HepG2 (cell line): Measurements from ENCODE around the gene KMT2B. TPM values are rescaled to one million over a fixed set of nuclear protein-coding genes. Genes with fewer than 3 reads are reported as not detected.

Experiments used
- BRCA1 ChIP-seq: sonication (generic); formaldehyde crosslinking; IDR thresholded peaks from 2 replicates; pipeline ENCODE4 v1.4.0; 2020; ENCODE audit warnings: missing genetic modification reagents
- DR1 ChIP-seq: sonication (generic); formaldehyde crosslinking; IDR thresholded peaks from 2 replicates; pipeline ENCODE4 v1.8.0; 2021; ENCODE audit warnings: mild to moderate bottlenecking, missing genetic modification reagents, inconsistent platforms
- NR2F6 ChIP-seq, 2 experiments: IDR thresholded peaks; 2 replicates each; pipeline ENCODE4 v1.6.1; 2016; ENCODE audit warnings: antibody characterized with exemption in 1 of 2, mild to moderate bottlenecking in 1 of 2
- PPARG ChIP-seq: conservative IDR thresholded peaks from 2 replicates; pipeline ENCODE4 v1.6.1; 2016; ENCODE audit warnings: missing biosample characterization, missing genetic modification reagents
- PRMT3 ChIP-seq: sonication (generic); formaldehyde crosslinking; IDR thresholded peaks from 2 replicates; pipeline ENCODE4 v1.8.1; 2022; ENCODE audit warnings: low read depth, mild to moderate bottlenecking, moderate library complexity, missing genetic modification reagents, borderline replicate concordance
- ZBTB7B ChIP-seq: sonication (generic); formaldehyde crosslinking; IDR thresholded peaks from 2 replicates; pipeline ENCODE4 v1.4.0; 2020; ENCODE audit warnings: missing genetic modification reagents
- ZC3H13 ChIP-seq: sonication (generic); formaldehyde crosslinking; IDR thresholded peaks from 2 replicates; pipeline ENCODE4 v1.8.1; 2023; ENCODE audit warnings: mild to moderate bottlenecking, missing genetic modification reagents, moderate library complexity
- ZIK1 ChIP-seq: sonication (generic); formaldehyde crosslinking; IDR thresholded peaks from 2 replicates; pipeline ENCODE4 v1.5.0; 2020; ENCODE audit warnings: mild to moderate bottlenecking, low read depth, missing genetic modification reagents, borderline replicate concordance
- ZNF235 ChIP-seq: sonication (generic); formaldehyde crosslinking; IDR thresholded peaks from 2 replicates; pipeline ENCODE4 v1.8.1; 2023; ENCODE audit warnings: mild to moderate bottlenecking, missing genetic modification reagents, borderline replicate concordance
- ZNF343 ChIP-seq: sonication (generic); formaldehyde crosslinking; IDR thresholded peaks from 2 replicates; pipeline ENCODE4 v1.4.0; 2020; ENCODE audit warnings: mild to moderate bottlenecking, missing genetic modification reagents
- ZNF607 ChIP-seq: sonication (generic); formaldehyde crosslinking; IDR thresholded peaks from 2 replicates; pipeline ENCODE4 v1.5.1; 2020; ENCODE audit warnings: missing genetic modification reagents, mild to moderate bottlenecking, borderline replicate concordance
- ZNF614 ChIP-seq: IDR thresholded peaks from 2 replicates; pipeline ENCODE4 v1.6.1; 2018; ENCODE audit warnings: missing biosample characterization, missing genetic modification reagents, inconsistent platforms, borderline replicate concordance
- ZNF713 ChIP-seq: sonication (generic); formaldehyde crosslinking; IDR thresholded peaks from 2 replicates; pipeline ENCODE4 v1.4.0; 2020; ENCODE audit warnings: mild to moderate bottlenecking, missing genetic modification reagents
- polyA plus RNA-seq, 8 experiments: library from polyadenylated mRNA; depleted of rRNA in 3 of 8; stranded (reverse) in 7 of 8; unstranded in 1 of 8; fragments of >200 nt; fragmentation: Illumina TruSeq in 4 of 8; extraction: Trizol in 4 of 8; gene quantifications; 2 replicates each; pipeline versions ENCODE4 v1.2.1 to v1.2.3, GENCODE V29; 2011 to 2016; ENCODE audit warnings: low read depth in 4 of 8, missing spikeins in 1 of 8, mixed read lengths in 1 of 8; ENCODE audit not compliant: insufficient read depth in 1 of 8
- total RNA-seq, 5 experiments: library from RNA; depleted of rRNA; stranded (reverse); fragments of >200 nt; fragmentation: Illumina TruSeq; extraction: Trizol; gene quantifications; 2 replicates each; pipeline ENCODE4 v1.2.3, GENCODE V29; 2016; ENCODE audit warnings: low read depth in 1 of 5
- TF ChIP-seq, protein P1 (sequence below): sonication (generic); formaldehyde crosslinking; IDR thresholded peaks from 2 replicates; pipeline ENCODE4 v1.4.0; 2020; ENCODE audit warnings: mild to moderate bottlenecking, missing genetic modification reagents
- TF ChIP-seq, protein P2 (sequence below): IDR thresholded peaks from 2 replicates; pipeline ENCODE4 v1.6.1; 2018; ENCODE audit warnings: missing genetic modification reagents, mild to moderate bottlenecking, missing compliant biosample characterization
- TF ChIP-seq, protein P3 (sequence below): IDR thresholded peaks from 2 replicates; pipeline ENCODE4 v1.6.1; 2016; ENCODE audit warnings: low read depth, borderline replicate concordance
- TF ChIP-seq, protein P4 (sequence below): sonication (generic); formaldehyde crosslinking; IDR thresholded peaks from 2 replicates; pipeline ENCODE4 v1.5.0; 2020; ENCODE audit warnings: missing genetic modification reagents
- TF ChIP-seq, protein P5 (sequence below): sonication (generic); formaldehyde crosslinking; IDR thresholded peaks from 2 replicates; pipeline ENCODE4 v1.4.0; 2020; ENCODE audit warnings: mild to moderate bottlenecking, missing genetic modification reagents
- TF ChIP-seq, protein P6 (sequence below): sonication (generic); formaldehyde crosslinking; IDR thresholded peaks from 2 replicates; pipeline ENCODE4 v1.8.0; 2023; ENCODE audit warnings: mild to moderate bottlenecking, missing genetic modification reagents

Gene KMT2B
- total and polyA plus RNA-seq, 2 of the 13 experiments (the other 11 are each of a cell fraction or from before 2014, with no cell fraction given): 6.2 to 16.9 TPM

DNA sequence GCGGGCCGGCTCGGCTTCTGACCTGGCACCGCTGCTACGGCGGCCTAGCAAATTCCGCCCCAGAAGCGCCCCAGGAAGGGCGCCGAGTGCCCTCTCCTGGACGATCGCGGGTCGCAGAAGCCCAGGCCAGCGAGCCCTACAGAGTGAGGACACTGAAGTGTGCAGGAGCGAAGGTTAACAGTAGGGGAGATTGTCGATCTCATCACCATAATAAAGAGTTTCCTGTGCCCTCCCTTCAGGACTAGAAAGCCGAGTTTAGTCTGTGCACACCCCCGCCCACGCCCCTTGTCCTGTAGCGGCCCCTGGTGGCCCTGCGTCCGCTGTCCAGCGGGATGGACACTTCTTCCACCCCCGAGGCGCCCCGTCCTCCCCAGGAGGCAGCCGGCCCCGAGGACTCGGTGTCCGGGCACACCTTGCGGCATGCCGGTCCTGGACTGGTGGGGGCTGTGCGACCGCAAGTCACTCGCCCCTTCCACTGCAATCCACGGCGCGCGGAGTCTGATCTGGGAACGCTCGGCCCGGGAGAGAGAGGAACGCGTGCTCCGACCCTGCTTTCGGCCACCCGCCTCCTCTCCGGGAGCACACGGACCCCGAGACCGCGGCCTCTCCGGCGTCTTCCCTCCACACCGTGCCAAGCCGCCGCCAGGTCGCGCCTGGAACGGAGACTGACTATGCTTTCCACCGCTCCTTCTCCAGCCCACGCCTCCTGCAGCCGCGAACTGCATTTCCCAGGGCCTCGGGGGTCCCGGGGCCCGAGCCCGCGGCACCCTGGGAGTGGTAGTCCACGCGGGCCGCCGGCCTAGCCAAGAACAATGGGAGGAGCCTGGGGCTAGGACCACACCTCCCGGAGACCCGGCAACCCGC is 770 bp upstream of the KMT2B start (continued):
- TF ChIP-seq ZNF235 (CRISPR knock-in tag) (no peak; the same call in 1 of the 2 replicates), ZNF607 (peak; percentile 20; the same call in 1 of the 2 replicates), PRMT3 (CRISPR knock-in tag) (no peak; the same call in 1 of the 2 replicates), DR1 (CRISPR knock-in tag) (no peak; the same call in 1 of the 2 replicates), ZNF614 (CRISPR knock-in tag) (peak; percentile 87), BRCA1 (CRISPR knock-in tag) (no peak), ZIK1 (CRISPR knock-in tag) (no peak), NR2F6 (IDR thresholded peaks at IDR 0.05) (peak; percentile 31; the same call in 1 of the 2 replicates), NR2F6 (CRISPR knock-in tag; IDR thresholded peaks at IDR 0.05) (peak; percentile 27; the same call in 1 of the 2 replicates), PPARG (CRISPR knock-in tag) (0 out of 2 replicates have a peak, but pooled peaks have one; percentile 19), ZC3H13 (0 out of 2 replicates have a peak, but pooled peaks have one; percentile 7), ZBTB7B (peak; percentile 19; the same call in 1 of the 2 replicates), ZNF343 (CRISPR knock-in tag) (0 out of 2 replicates have a peak, but pooled peaks have one; percentile 17), ZNF713 (CRISPR knock-in tag) (peak; percentile 52; the same call in 1 of the 2 replicates)
- TF ChIP-seq, protein P1, sequence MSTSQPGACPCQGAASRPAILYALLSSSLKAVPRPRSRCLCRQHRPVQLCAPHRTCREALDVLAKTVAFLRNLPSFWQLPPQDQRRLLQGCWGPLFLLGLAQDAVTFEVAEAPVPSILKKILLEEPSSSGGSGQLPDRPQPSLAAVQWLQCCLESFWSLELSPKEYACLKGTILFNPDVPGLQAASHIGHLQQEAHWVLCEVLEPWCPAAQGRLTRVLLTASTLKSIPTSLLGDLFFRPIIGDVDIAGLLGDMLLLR (CRISPR knock-in tag): no peak; the same call in 1 of the 2 replicates
- TF ChIP-seq, protein P2, sequence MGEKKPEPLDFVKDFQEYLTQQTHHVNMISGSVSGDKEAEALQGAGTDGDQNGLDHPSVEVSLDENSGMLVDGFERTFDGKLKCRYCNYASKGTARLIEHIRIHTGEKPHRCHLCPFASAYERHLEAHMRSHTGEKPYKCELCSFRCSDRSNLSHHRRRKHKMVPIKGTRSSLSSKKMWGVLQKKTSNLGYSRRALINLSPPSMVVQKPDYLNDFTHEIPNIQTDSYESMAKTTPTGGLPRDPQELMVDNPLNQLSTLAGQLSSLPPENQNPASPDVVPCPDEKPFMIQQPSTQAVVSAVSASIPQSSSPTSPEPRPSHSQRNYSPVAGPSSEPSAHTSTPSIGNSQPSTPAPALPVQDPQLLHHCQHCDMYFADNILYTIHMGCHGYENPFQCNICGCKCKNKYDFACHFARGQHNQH (CRISPR knock-in tag): peak; percentile 42; the same call in 1 of the 2 replicates
- TF ChIP-seq, protein P3, sequence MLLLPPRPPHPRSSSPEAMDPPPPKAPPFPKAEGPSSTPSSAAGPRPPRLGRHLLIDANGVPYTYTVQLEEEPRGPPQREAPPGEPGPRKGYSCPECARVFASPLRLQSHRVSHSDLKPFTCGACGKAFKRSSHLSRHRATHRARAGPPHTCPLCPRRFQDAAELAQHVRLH: no peak
- TF ChIP-seq, protein P4, sequence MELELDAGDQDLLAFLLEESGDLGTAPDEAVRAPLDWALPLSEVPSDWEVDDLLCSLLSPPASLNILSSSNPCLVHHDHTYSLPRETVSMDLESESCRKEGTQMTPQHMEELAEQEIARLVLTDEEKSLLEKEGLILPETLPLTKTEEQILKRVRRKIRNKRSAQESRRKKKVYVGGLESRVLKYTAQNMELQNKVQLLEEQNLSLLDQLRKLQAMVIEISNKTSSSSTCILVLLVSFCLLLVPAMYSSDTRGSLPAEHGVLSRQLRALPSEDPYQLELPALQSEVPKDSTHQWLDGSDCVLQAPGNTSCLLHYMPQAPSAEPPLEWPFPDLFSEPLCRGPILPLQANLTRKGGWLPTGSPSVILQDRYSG (CRISPR knock-in tag): peak; percentile 52; the same call in 1 of the 2 replicates
- TF ChIP-seq, protein P5, sequence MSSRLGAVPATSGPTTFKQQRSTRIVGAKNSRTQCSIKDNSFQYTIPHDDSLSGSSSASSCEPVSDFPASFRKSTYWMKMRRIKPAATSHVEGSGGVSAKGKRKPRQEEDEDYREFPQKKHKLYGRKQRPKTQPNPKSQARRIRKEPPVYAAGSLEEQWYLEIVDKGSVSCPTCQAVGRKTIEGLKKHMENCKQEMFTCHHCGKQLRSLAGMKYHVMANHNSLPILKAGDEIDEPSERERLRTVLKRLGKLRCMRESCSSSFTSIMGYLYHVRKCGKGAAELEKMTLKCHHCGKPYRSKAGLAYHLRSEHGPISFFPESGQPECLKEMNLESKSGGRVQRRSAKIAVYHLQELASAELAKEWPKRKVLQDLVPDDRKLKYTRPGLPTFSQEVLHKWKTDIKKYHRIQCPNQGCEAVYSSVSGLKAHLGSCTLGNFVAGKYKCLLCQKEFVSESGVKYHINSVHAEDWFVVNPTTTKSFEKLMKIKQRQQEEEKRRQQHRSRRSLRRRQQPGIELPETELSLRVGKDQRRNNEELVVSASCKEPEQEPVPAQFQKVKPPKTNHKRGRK (CRISPR knock-in tag): no peak
- TF ChIP-seq, protein P6, sequence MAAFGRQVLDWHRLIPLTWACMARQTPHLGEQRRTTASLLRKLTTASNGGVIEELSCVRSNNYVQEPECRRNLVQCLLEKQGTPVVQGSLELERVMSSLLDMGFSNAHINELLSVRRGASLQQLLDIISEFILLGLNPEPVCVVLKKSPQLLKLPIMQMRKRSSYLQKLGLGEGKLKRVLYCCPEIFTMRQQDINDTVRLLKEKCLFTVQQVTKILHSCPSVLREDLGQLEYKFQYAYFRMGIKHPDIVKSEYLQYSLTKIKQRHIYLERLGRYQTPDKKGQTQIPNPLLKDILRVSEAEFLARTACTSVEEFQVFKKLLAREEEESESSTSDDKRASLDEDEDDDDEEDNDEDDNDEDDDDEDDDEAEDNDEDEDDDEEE (CRISPR knock-in tag): 0 out of 2 replicates have a peak, but pooled peaks have one; percentile 53
